Esophagus muscularis mucosa (tissue), 3 donors: Measurements from ENCODE around the gene FGF8.

Source experiments
- CTCF ChIP-seq, 3 experiments: fragments of 200-600 bp in 2 of 3; fragments of 450-650 bp in 1 of 3; sonication (generic) in 2 of 3; IDR thresholded peaks; one replicate each; pipeline ENCODE4 v1.5.1; 2017 to 2019; ENCODE audit warnings: antibody characterized with exemption in 3 of 3, mild to moderate bottlenecking in 2 of 3, moderate library complexity in 1 of 3
- POLR2A ChIP-seq: fragments of 450-650 bp; IDR thresholded peaks from one replicate; pipeline ENCODE4 v1.6.1; 2017; ENCODE audit warnings: antibody characterized with exemption, moderate library complexity, mild to moderate bottlenecking, low read depth
- POLR2AphosphoS5 ChIP-seq, 2 donors: sonication (generic); formaldehyde crosslinking; IDR thresholded peaks; one replicate each; pipeline ENCODE4 v1.6.1; 2017; ENCODE audit warnings: antibody characterized with exemption in 2 of 2

GRCh38 chr10:101762736-101763135 lies 13.2 kb downstream of the FGF8 start:
- no peak for TF ChIP-seq CTCF (IDR thresholded peaks at IDR 0.05)
- TF ChIP-seq POLR2AphosphoS5 (IDR thresholded peaks at IDR 0.05) = no peak
- TF ChIP-seq POLR2A = no peak
